SU-DHL-6 (cell line): ENCODE results near the gene PDE12.

ENCODE experiments used
- EZH2phosphoT487 ChIP-seq: fragments of 200-600 bp; sonication (generic), shearing (Covaris generic); conservative IDR thresholded peaks from 2 replicates; pipeline ENCODE4 v1.6.1; 2018; ENCODE audit warnings: mild to moderate bottlenecking, antibody characterized with exemption, low read length, moderate library complexity, mixed read lengths
- TF ChIP-seq, protein P1 (sequence below): fragments of 200-600 bp; sonication (generic); IDR thresholded peaks from one replicate; pipeline ENCODE4 v1.5.1; 2017; ENCODE audit warnings: antibody characterized with exemption, mild to moderate bottlenecking, low read length, moderate library complexity; ENCODE audit not compliant: insufficient read depth, poor library complexity, severe bottlenecking

DNA sequence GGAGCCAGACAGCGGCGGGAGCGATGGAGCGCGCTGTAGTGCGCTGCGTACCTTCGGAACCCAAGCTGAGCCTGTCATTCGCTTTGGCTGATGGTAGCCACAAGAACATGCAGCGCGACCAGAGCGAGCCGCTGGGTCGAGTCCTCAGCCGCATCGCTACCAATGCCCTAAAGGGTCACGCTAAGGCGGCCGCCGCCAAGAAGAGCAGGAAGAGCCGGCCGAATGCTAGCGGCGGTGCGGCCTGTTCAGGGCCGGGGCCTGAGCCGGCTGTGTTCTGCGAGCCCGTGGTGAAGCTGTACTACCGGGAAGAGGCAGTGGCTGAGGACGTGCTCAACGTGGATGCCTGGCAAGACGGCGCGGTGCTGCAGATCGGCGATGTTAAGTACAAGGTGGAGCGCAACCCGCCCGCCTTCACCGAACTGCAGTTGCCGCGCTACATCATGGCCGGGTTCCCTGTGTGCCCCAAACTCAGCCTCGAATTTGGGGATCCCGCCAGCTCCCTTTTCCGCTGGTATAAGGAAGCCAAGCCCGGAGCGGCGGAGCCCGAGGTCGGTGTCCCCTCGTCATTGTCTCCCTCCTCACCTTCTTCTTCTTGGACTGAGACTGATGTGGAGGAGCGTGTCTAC is 498 bp downstream of the PDE12 start:
- TF ChIP-seq, protein P1, sequence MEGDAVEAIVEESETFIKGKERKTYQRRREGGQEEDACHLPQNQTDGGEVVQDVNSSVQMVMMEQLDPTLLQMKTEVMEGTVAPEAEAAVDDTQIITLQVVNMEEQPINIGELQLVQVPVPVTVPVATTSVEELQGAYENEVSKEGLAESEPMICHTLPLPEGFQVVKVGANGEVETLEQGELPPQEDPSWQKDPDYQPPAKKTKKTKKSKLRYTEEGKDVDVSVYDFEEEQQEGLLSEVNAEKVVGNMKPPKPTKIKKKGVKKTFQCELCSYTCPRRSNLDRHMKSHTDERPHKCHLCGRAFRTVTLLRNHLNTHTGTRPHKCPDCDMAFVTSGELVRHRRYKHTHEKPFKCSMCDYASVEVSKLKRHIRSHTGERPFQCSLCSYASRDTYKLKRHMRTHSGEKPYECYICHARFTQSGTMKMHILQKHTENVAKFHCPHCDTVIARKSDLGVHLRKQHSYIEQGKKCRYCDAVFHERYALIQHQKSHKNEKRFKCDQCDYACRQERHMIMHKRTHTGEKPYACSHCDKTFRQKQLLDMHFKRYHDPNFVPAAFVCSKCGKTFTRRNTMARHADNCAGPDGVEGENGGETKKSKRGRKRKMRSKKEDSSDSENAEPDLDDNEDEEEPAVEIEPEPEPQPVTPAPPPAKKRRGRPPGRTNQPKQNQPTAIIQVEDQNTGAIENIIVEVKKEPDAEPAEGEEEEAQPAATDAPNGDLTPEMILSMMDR: no peak
- no peak for TF ChIP-seq EZH2phosphoT487
